ENCODE results near the gene MED26. TPM values are rescaled to one million over a fixed set of nuclear protein-coding genes. Genes with fewer than 3 reads are reported as not detected.

The MED26 gene
- total and polyA plus RNA-seq, 2 of the 13 experiments (the other 11 are each of a cell fraction or from before 2014, with no cell fraction given), result 3.5 to 3.8 TPM

GRCh38 chr19:16572332-16573211 lies 55.4 kb downstream of the MED26 start, which contains the start of gene SLC35E1 (continued):
- peak; percentile 54 for TF ChIP-seq RFX5 (IDR thresholded peaks at IDR 0.05; ENCODE audit: low read depth, low read length)
- no peak for TF ChIP-seq PLRG1 (conservative IDR thresholded peaks at IDR 0.05)
- peak; percentile 81 for TF ChIP-seq ZNF614 (CRISPR knock-in tag; IDR thresholded peaks at IDR 0.05; ENCODE audit: borderline replicate concordance)
- peak; percentile 21; the same call in 1 of the 2 replicates for TF ChIP-seq ZNF451 (CRISPR knock-in tag; IDR thresholded peaks at IDR 0.05)
- no peak for TF ChIP-seq SOX13 (IDR thresholded peaks at IDR 0.05)
- TF ChIP-seq SOX13 (CRISPR knock-in tag; conservative IDR thresholded peaks at IDR 0.05 in 1 of 2, IDR thresholded peaks at IDR 0.05 in 1 of 2), result peak in 1 of 2 experiments; percentile 14; a peak in 1 of 4 replicates
- peak; percentile 94 for TF ChIP-seq ZNF33B (CRISPR knock-in tag; IDR thresholded peaks at IDR 0.05)
- TF ChIP-seq HNF4G (IDR thresholded peaks at IDR 0.05; ENCODE audit: borderline replicate concordance, low read depth, low read length), result no peak
- 0 out of 2 replicates have a peak, but pooled peaks have one; percentile 19 for TF ChIP-seq HNF4G (CRISPR knock-in tag; IDR thresholded peaks at IDR 0.05; ENCODE audit: borderline replicate concordance, low read depth)
- TF ChIP-seq ZFP90 (CRISPR knock-in tag; IDR thresholded peaks at IDR 0.05; ENCODE audit: borderline replicate concordance), result no peak
- peak; percentile 24; the same call in 1 of the 2 replicates for TF ChIP-seq GATAD2A (CRISPR knock-in tag; IDR thresholded peaks at IDR 0.05)
- TF ChIP-seq MNT (IDR thresholded peaks at IDR 0.05), result peak; percentile 66
- TF ChIP-seq ELF3 (CRISPR knock-in tag; IDR thresholded peaks at IDR 0.05), result peak; percentile 90
- no peak for TF ChIP-seq LCORL (IDR thresholded peaks at IDR 0.05)
- no peak for TF ChIP-seq LCORL (CRISPR knock-in tag; IDR thresholded peaks at IDR 0.05)
- peak; percentile 64; the same call in 1 of the 2 replicates for TF ChIP-seq ZNF264 (CRISPR knock-in tag; IDR thresholded peaks at IDR 0.05)
- no peak for TF ChIP-seq ZNF12 (CRISPR knock-in tag; IDR thresholded peaks at IDR 0.05)
- TF ChIP-seq ZNF883 (CRISPR knock-in tag; IDR thresholded peaks at IDR 0.05; ENCODE audit: not compliant biosample characterization), result peak; percentile 80
- peak; percentile 95 for TF ChIP-seq ZBTB2 (CRISPR knock-in tag; IDR thresholded peaks at IDR 0.05; ENCODE audit: low read depth)
- TF ChIP-seq FOXK1 (CRISPR knock-in tag; IDR thresholded peaks at IDR 0.05; ENCODE audit: borderline replicate concordance, low read depth), result peak; percentile 90
- peak; percentile 41; the same call in 1 of the 2 replicates for TF ChIP-seq ETS1 (CRISPR knock-in tag; IDR thresholded peaks at IDR 0.05)
- TF ChIP-seq ZIK1 (CRISPR knock-in tag; IDR thresholded peaks at IDR 0.05; ENCODE audit: borderline replicate concordance, low read depth), result peak; percentile 20; the same call in 1 of the 2 replicates
- peak; percentile 77; the same call in 1 of the 2 replicates for TF ChIP-seq ARNT2 (CRISPR knock-in tag; IDR thresholded peaks at IDR 0.05; ENCODE audit: low read depth)
- TF ChIP-seq ZNF530 (CRISPR knock-in tag; IDR thresholded peaks at IDR 0.05; ENCODE audit: low read depth), result no peak
- 0 out of 2 replicates have a peak, but pooled peaks have one; percentile 35 for TF ChIP-seq E2F2 (CRISPR knock-in tag; IDR thresholded peaks at IDR 0.05; ENCODE audit: borderline replicate concordance)
